ENCODE measurements around the gene CCR2. TPM values are rescaled to one million over a fixed set of nuclear protein-coding genes. Genes with fewer than 3 reads are reported as not detected.
"Not testable (repeated sequence)": the region's sequence is repeated elsewhere in the genome, so short reads cannot be mapped to it uniquely, and the experiment has no call there.

CCR2 gene
- total and polyA plus RNA-seq, 2 of the 4 experiments (the other 2 are of a cell fraction), result not detected

DNA sequence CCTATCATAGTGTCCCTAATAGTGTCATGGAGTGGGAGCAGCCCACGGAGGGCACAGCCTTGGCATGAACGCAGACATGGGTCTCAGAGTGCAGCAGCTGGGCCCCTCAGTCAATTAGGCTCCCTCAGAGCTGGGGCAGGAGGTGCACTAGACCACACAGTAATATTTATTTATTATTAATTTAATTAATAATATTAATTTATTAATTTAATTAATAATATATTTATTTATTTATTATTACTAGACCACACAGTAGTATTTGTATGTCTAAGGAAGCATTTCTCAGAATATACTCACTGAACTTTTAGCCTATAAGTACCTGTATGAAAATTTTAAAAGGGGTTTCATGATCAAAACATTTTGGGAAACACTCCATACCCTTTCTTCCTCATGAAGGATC, 47.7 kb downstream of the CCR2 start:
- no TSS peak for BruUV-seq (replicated peaks)
- Histone ChIP-seq H2BK20ac (ENCODE audit: low read depth, low read length) (no peak overlapping the region), H3K18ac (ENCODE audit: low read depth, low read length) (no peak overlapping the region), H3K4me3 (ENCODE audit: insufficient read depth, low read depth, low read length) (no peak overlapping the region), H3K4me2 (ENCODE audit: low read depth, low read length) (no peak overlapping the region), H4K20me1 (ENCODE audit: insufficient read depth, low read length) (no peaks in the 10 kb centered on the region), H4K5ac (ENCODE audit: low read depth, low read length) (no peak overlapping the region), H3K23ac (ENCODE audit: low read depth, low read length) (no peak overlapping the region), H2AFZ (replicated peaks; ENCODE audit: low read length, poor library complexity) (no peak overlapping the region), H3K14ac (replicated peaks; ENCODE audit: low read depth, low read length) (no peak overlapping the region), H3K9me1 (ENCODE audit: insufficient read depth, low read length) (peaks cover 3% of the 10 kb centered on the region; the same call in 1 of the 2 replicates), H2AK9ac (replicated peaks; ENCODE audit: low read depth, low read length, poor library complexity) (no peak overlapping the region), H2AK5ac (ENCODE audit: low read depth, low read length) (no peak overlapping the region), H3K27me3 (ENCODE audit: control insufficient read depth, insufficient read depth, low read length) (no peaks in the 10 kb centered on the region; the same call in 1 of the 2 replicates), H3K27ac (ENCODE audit: insufficient read depth, low read length) (no peak overlapping the region), H3K9me3 (ENCODE audit: control insufficient read depth, insufficient read depth, low read length) (no peaks in the 10 kb centered on the region), H3K4me1 (ENCODE audit: control insufficient read depth, insufficient read depth, low read length) (peaks cover 12% of the 10 kb centered on the region), H3K79me1 (ENCODE audit: low read depth in 1 of 2, low read length in 2 of 2) (no peaks in the 10 kb centered on the region), H3K56ac (ENCODE audit: extremely low read depth, insufficient read depth, low read length) (no peak overlapping the region), H4K8ac (ENCODE audit: low read depth in 2 of 2, low read length in 2 of 2) (no peak overlapping the region), H4K91ac (ENCODE audit: insufficient read depth, low read depth, low read length) (no peak overlapping the region), H3K9ac (ENCODE audit: low read depth, low read length) (no peak overlapping the region), H2BK15ac (ENCODE audit: low read depth, low read length) (no peak overlapping the region), H3K36me3 (ENCODE audit: control insufficient read depth, insufficient read depth, low read length) (no peaks in the 10 kb centered on the region), H2BK5ac (ENCODE audit: low read depth, low read length, poor library complexity, severe bottlenecking) (no peak overlapping the region), H3K4ac (ENCODE audit: low read depth, low read length) (no peak overlapping the region), H2BK120ac (ENCODE audit: low read depth, low read length) (no peak overlapping the region)
- intact Hi-C loops (cut with micrococcal nuclease) (no loop called here), dilution Hi-C loops (cut with HindIII; ENCODE audit: low sequenced_read_pairs, unreplicated experiment) (no loop called here), in situ Hi-C loops (cut with MboI; ENCODE audit: low sequenced_read_pairs) (no loop called here)
- ChIA-PET CTCF (no interaction called here), POLR2A (ENCODE audit: unreplicated experiment) (no interaction called here)
- WGBS, 2 experiments (ENCODE audit: extremely low coverage in 2 of 2, insufficient read length in 1 of 2), result 100% methylated on average over 1 of the region's 2 CpGs; no CpG with 5 or more reads in 1 of the 2 experiments
- no peak for ATAC-seq (ENCODE audit: low read depth)
- no peak for DNase-seq
- no peak for TF ChIP-seq RFX5 (IDR thresholded peaks at IDR 0.05; ENCODE audit: low read depth, low read length)
- no peak for TF ChIP-seq CEBPB (IDR thresholded peaks at IDR 0.05; ENCODE audit: low read depth, low read length)
- no peak for TF ChIP-seq CHD1 (IDR thresholded peaks at IDR 0.05; ENCODE audit: low read depth, low read length)
- no peak for TF ChIP-seq ELK1 (IDR thresholded peaks at IDR 0.05; ENCODE audit: borderline replicate concordance, low read depth, low read length)
- no peak for TF ChIP-seq MAFK (IDR thresholded peaks at IDR 0.05; ENCODE audit: low read depth, low read length)
- TF ChIP-seq SMC3 (IDR thresholded peaks at IDR 0.05; ENCODE audit: low read depth, low read length), result no peak
- TF ChIP-seq RAD21 (IDR thresholded peaks at IDR 0.05; ENCODE audit: low read length), result no peak
- no peak for TF ChIP-seq BHLHE40 (IDR thresholded peaks at IDR 0.05; ENCODE audit: low read depth, low read length)
- no peak for TF ChIP-seq MAZ (IDR thresholded peaks at IDR 0.05; ENCODE audit: borderline replicate concordance, low read depth, low read length)

DNA sequence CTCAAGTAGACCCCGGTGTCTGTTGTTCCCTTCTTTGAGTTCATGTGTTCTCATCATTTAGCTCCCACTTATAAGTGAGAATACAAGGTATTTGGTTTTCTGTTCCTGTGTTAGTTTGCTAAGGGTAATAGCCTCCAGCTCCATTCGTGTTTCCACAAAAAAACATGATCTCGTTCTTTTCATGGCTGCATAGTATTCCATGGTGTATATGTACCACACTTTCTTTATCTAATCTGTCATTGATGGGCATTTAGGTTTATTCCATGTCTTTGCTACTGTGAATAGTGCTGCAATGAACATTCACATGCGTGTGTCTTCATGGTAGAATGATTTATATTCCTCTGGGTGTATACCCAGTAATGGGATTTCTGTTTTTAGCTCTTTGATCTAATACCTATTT, 49.0 kb downstream of the CCR2 start:
- H4K91ac ChIP-seq (ENCODE audit: insufficient read depth, low read depth, low read length); H2BK5ac ChIP-seq (ENCODE audit: low read depth, low read length, poor library complexity, severe bottlenecking); BruUV-seq (replicated peaks); POLR2A ChIA-PET (ENCODE audit: unreplicated experiment); H2BK15ac ChIP-seq (ENCODE audit: low read depth, low read length); H2AK9ac ChIP-seq (replicated peaks; ENCODE audit: low read depth, low read length, poor library complexity); dilution Hi-C loops (cut with HindIII; ENCODE audit: low sequenced_read_pairs, unreplicated experiment); CTCF ChIA-PET; intact Hi-C loops (cut with micrococcal nuclease); H2BK20ac ChIP-seq (ENCODE audit: low read depth, low read length); H3K36me3 ChIP-seq (ENCODE audit: control insufficient read depth, insufficient read depth, low read length); H3K9ac ChIP-seq (ENCODE audit: low read depth, low read length); H3K14ac ChIP-seq (replicated peaks; ENCODE audit: low read depth, low read length); DNase-seq; H2AFZ ChIP-seq (replicated peaks; ENCODE audit: low read length, poor library complexity); H3K23ac ChIP-seq (ENCODE audit: low read depth, low read length); H3K56ac ChIP-seq (ENCODE audit: extremely low read depth, insufficient read depth, low read length); in situ Hi-C loops (cut with MboI; ENCODE audit: low sequenced_read_pairs); H2BK120ac ChIP-seq (ENCODE audit: low read depth, low read length); H3K9me3 ChIP-seq (ENCODE audit: control insufficient read depth, insufficient read depth, low read length); H3K18ac ChIP-seq (ENCODE audit: low read depth, low read length); H4K20me1 ChIP-seq (ENCODE audit: insufficient read depth, low read length); H3K4me3 ChIP-seq (ENCODE audit: insufficient read depth, low read depth, low read length); H3K27ac ChIP-seq (ENCODE audit: insufficient read depth, low read length); H3K4me2 ChIP-seq (ENCODE audit: low read depth, low read length); H4K8ac ChIP-seq (ENCODE audit: low read depth in 2 of 2, low read length in 2 of 2); ATAC-seq (ENCODE audit: low read depth); H3K79me1 ChIP-seq (ENCODE audit: low read depth in 1 of 2, low read length in 2 of 2); H4K5ac ChIP-seq (ENCODE audit: low read depth, low read length); H2AK5ac ChIP-seq (ENCODE audit: low read depth, low read length); H3K9me1 ChIP-seq (ENCODE audit: insufficient read depth, low read length); H3K27me3 ChIP-seq (ENCODE audit: control insufficient read depth, insufficient read depth, low read length); H3K4ac ChIP-seq (ENCODE audit: low read depth, low read length): not testable (repeated sequence)
- H3K4me1 ChIP-seq (ENCODE audit: control insufficient read depth, insufficient read depth, low read length), result peaks cover 19% of the 10 kb centered on the region
- no CpG with 5 or more reads among the region's 4 CpGs for WGBS, 2 experiments (ENCODE audit: extremely low coverage in 2 of 2, insufficient read length in 1 of 2)
